ENCODE measurements around the gene B3GALT6. TPM values are rescaled to one million over a fixed set of nuclear protein-coding genes. Genes with fewer than 3 reads are reported as not detected.

The B3GALT6 gene
- total and polyA plus RNA-seq, 4 donors: 1.2 to 9.0 (median 8.3) TPM

GRCh38 chr1:1279028-1279427 lies 47.0 kb downstream of the B3GALT6 start (continued):
- TF ChIP-seq, protein P1, sequence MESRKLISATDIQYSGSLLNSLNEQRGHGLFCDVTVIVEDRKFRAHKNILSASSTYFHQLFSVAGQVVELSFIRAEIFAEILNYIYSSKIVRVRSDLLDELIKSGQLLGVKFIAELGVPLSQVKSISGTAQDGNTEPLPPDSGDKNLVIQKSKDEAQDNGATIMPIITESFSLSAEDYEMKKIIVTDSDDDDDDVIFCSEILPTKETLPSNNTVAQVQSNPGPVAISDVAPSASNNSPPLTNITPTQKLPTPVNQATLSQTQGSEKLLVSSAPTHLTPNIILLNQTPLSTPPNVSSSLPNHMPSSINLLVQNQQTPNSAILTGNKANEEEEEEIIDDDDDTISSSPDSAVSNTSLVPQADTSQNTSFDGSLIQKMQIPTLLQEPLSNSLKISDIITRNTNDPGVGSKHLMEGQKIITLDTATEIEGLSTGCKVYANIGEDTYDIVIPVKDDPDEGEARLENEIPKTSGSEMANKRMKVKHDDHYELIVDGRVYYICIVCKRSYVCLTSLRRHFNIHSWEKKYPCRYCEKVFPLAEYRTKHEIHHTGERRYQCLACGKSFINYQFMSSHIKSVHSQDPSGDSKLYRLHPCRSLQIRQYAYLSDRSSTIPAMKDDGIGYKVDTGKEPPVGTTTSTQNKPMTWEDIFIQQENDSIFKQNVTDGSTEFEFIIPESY (IDR thresholded peaks at IDR 0.05): no peak
- TF ChIP-seq FOXA2 (IDR thresholded peaks at IDR 0.05): no peak
- TF ChIP-seq RXRA (IDR thresholded peaks at IDR 0.05): no peak
- TF ChIP-seq FOXA1 (IDR thresholded peaks at IDR 0.05): no peak

- no peak overlapping the region for H3K9ac ChIP-seq (ENCODE audit: low read depth in 1 of 2, low read length in 2 of 2)
- peak overlapping the region; percentile 38 to 71 for H3K27ac ChIP-seq (ENCODE audit: low read depth in 1 of 2, low read length in 2 of 2)
- no peak for TF ChIP-seq RXRA (IDR thresholded peaks at IDR 0.05)
- TF ChIP-seq YY1 (IDR thresholded peaks at IDR 0.05): no peak
- TF ChIP-seq, protein P2, sequence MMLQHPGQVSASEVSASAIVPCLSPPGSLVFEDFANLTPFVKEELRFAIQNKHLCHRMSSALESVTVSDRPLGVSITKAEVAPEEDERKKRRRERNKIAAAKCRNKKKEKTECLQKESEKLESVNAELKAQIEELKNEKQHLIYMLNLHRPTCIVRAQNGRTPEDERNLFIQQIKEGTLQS (IDR thresholded peaks at IDR 0.05): no peak
- no peak for TF ChIP-seq SP1 (IDR thresholded peaks at IDR 0.05)
- TF ChIP-seq, protein P1 (IDR thresholded peaks at IDR 0.05): no peak
- TF ChIP-seq, protein P3, sequence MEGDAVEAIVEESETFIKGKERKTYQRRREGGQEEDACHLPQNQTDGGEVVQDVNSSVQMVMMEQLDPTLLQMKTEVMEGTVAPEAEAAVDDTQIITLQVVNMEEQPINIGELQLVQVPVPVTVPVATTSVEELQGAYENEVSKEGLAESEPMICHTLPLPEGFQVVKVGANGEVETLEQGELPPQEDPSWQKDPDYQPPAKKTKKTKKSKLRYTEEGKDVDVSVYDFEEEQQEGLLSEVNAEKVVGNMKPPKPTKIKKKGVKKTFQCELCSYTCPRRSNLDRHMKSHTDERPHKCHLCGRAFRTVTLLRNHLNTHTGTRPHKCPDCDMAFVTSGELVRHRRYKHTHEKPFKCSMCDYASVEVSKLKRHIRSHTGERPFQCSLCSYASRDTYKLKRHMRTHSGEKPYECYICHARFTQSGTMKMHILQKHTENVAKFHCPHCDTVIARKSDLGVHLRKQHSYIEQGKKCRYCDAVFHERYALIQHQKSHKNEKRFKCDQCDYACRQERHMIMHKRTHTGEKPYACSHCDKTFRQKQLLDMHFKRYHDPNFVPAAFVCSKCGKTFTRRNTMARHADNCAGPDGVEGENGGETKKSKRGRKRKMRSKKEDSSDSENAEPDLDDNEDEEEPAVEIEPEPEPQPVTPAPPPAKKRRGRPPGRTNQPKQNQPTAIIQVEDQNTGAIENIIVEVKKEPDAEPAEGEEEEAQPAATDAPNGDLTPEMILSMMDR (IDR thresholded peaks at IDR 0.05; ENCODE audit: low read depth, low read length, missing input control): no peak
- TF ChIP-seq GABPA (IDR thresholded peaks at IDR 0.05 in 1 of 2, conservative IDR thresholded peaks at IDR 0.05 in 1 of 2): no peak
- no peak for TF ChIP-seq TAF1 (conservative IDR thresholded peaks at IDR 0.05)
- DNase-seq (ENCODE audit: low spot score): no peak
- peaks cover 9 to 19% (median 16%) of the 10 kb centered on the region in 4 donors for H3K4me1 ChIP-seq (ENCODE audit: control insufficient read depth in 4 of 4, insufficient read depth in 4 of 4, low read length in 3 of 4)
- no peaks in the 10 kb centered on the region for H3K36me3 ChIP-seq (ENCODE audit: control insufficient read depth in 4 of 4, insufficient read depth in 3 of 4, low read depth in 1 of 4, low read length in 3 of 4)
- WGBS: 80% methylated on average over 21 of the region's 21 CpGs
- no peak overlapping the region for H3K4me3 ChIP-seq (ENCODE audit: low read depth in 1 of 3, low read length in 3 of 3)
- no peaks in the 10 kb centered on the region for H3K9me3 ChIP-seq (ENCODE audit: control insufficient read depth in 4 of 4, low read length in 3 of 4)
- no peaks in the 10 kb centered on the region for H3K27me3 ChIP-seq (ENCODE audit: control insufficient read depth in 4 of 4, insufficient read depth in 4 of 4, low read length in 3 of 4)
Observed at GRCh38 chr1:1280782-1281481, 48.9 kb downstream of the B3GALT6 start.

DNA sequence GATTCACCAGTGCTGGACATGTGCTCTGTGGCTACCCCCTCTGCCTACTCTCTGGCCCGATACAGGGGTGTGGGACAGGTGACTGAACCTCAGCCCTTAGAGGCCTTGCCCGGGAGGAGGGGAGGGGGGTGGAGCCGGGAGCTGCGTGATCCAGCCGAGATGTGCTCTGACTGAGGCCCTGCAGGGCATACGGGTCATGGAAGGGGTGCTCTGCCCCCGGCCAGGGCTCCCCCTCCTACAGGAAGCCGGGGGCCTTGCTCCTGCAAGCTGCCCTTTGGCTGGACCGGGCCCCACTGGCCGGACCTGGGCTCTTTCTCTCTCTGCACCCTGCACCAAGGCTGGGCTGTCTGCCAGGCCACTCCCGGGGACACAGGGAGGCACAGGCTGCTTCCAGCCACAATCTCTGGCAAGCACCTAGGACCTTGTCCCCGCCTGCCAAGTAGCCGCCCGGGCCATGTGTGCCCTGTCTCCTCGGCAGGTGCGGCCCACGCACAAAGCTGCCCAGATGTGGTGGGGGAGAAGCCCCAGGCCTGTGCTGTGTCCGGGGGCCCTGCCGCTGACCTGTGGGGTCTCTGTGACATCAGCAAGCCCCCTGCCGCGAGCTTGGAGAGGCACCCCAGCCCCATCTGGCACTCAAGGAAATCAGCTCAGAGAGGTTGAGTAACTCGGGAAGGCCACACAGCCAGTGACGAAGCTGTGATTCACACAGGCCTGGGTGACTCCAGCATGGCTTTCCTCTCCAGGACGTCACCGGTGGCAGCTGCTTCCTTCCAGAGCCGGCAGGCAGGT lies 49.7 kb downstream of the B3GALT6 start:
- peak; percentile 74 for DNase-seq (ENCODE audit: low spot score)
- H3K4me3 ChIP-seq (ENCODE audit: low read depth in 1 of 3, low read length in 3 of 3): no peak overlapping the region
- peaks cover 9 to 19% (median 16%) of the 10 kb centered on the region in 4 donors for H3K4me1 ChIP-seq (ENCODE audit: control insufficient read depth in 4 of 4, insufficient read depth in 4 of 4, low read length in 3 of 4)
- no peaks in the 10 kb centered on the region for H3K36me3 ChIP-seq (ENCODE audit: control insufficient read depth in 4 of 4, insufficient read depth in 3 of 4, low read depth in 1 of 4, low read length in 3 of 4)
- no peaks in the 10 kb centered on the region for H3K27me3 ChIP-seq (ENCODE audit: control insufficient read depth in 4 of 4, insufficient read depth in 4 of 4, low read length in 3 of 4)
- H3K27ac ChIP-seq (ENCODE audit: low read depth in 1 of 2, low read length in 2 of 2): peak overlapping the region; percentile 38 to 71
- no peaks in the 10 kb centered on the region for H3K9me3 ChIP-seq (ENCODE audit: control insufficient read depth in 4 of 4, low read length in 3 of 4)
- 24% methylated on average over 26 of the region's 26 CpGs for WGBS
- H3K9ac ChIP-seq (ENCODE audit: low read depth in 1 of 2, low read length in 2 of 2): no peak overlapping the region
- no peak for TF ChIP-seq EGR1 (IDR thresholded peaks at IDR 0.05; ENCODE audit: low read depth in 2 of 2)
- no peak for TF ChIP-seq HNF4G (IDR thresholded peaks at IDR 0.05)
- TF ChIP-seq, protein P2 (IDR thresholded peaks at IDR 0.05): no peak
- TF ChIP-seq, protein P3 (IDR thresholded peaks at IDR 0.05; ENCODE audit: low read depth, low read length, missing input control): no peak
- TF ChIP-seq TAF1 (conservative IDR thresholded peaks at IDR 0.05): no peak
- no peak for TF ChIP-seq JUND (IDR thresholded peaks at IDR 0.05)
- TF ChIP-seq FOXA1 (IDR thresholded peaks at IDR 0.05): no peak
- TF ChIP-seq YY1 (IDR thresholded peaks at IDR 0.05): no peak
- peak; percentile 88 to 94 for TF ChIP-seq HNF4A (conservative IDR thresholded peaks at IDR 0.05)
- TF ChIP-seq GABPA (IDR thresholded peaks at IDR 0.05 in 1 of 2, conservative IDR thresholded peaks at IDR 0.05 in 1 of 2): peak in 1 of 2 donors; percentile 63
- no peak for TF ChIP-seq RAD21 (IDR thresholded peaks at IDR 0.05)
- peak; percentile 85 for TF ChIP-seq SP1 (IDR thresholded peaks at IDR 0.05)
- TF ChIP-seq, protein P1 (IDR thresholded peaks at IDR 0.05): no peak
